Measurements from ENCODE around the gene CHMP2B.
"Not testable (repeated sequence)": the region's sequence is repeated elsewhere in the genome, so short reads cannot be mapped to it uniquely, and the experiment has no call there.

CHMP2B gene

DNA sequence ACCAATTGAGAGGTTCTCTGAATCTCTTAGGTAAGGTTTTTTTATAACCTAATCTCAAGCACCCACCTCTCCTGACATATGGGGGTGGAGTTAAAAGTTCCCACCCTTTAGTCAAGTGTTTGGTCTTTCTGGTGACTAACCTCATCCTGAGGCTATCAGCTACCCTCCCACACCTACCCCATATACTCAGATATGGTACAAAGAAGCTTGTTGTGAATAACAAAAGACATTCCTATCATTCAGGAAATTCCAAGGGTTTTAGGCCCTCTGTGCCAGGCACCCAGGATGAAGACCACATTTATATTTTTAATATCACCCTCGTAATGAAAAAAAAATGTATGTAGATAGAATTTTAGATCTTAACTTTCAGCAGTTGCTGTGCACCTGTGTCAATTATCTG is 9.0 kb downstream of the CHMP2B start:
- no peak for DNase-seq

DNA sequence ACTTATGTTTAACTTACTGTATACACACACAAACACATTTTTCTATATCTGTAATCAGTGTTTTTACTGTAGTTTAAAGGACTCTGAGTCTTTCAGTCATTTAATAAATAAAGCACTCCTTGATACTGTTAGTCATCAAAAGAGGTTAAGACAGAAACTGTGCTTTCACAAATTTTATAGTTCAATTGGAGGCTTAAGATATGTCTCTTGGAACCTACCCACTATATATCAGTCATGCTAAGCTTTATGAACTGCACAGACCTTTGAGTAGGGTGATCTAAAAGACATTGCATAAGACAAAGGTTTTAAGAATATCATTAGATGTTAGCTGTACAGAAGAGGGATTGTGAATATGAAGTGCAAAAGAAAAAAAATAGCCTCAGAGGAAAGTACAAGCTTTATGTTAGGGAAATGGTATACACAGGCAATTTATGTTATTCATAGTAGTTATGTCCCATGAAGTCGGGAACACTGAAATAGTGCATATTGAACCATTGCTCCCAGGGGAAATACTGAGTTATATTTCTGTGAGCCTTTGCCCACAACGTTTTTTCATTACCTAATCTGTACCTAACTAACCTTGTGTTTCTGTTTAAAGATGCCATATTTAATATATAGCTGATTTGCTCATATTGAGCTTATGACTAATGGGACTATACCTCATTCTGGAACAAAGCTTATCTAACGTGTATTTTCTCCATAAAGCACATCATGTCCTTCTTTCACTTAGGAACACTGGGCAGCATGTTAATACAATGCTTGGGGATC is 19.7 kb downstream of the CHMP2B start:
- DNase-seq = no peak

- no peak for DNase-seq
Observed at GRCh38 chr3:87247430-87247773, 20.3 kb downstream of the CHMP2B start.

- not testable (repeated sequence) for DNase-seq
Observed at GRCh38 chr3:87248231-87248630, 21.1 kb downstream of the CHMP2B start.

DNA sequence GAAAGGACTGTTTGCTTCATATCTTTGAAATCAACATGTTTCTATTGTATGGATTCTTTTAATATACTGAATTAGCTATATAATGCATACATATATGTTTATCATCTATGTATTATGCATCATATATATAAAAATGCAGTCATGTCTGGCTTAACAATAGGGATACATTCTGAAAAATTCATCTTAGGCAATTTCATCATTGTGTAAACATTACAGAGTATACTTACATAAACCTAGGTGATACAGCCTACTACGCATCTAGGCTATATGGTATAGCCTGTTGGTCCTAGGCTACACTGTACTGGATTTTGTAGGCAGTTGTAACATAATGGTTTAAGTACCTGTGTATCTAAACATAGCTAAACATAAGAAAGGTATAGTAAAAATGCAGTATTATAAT is 21.7 kb downstream of the CHMP2B start:
- DNase-seq = no peak

DNA sequence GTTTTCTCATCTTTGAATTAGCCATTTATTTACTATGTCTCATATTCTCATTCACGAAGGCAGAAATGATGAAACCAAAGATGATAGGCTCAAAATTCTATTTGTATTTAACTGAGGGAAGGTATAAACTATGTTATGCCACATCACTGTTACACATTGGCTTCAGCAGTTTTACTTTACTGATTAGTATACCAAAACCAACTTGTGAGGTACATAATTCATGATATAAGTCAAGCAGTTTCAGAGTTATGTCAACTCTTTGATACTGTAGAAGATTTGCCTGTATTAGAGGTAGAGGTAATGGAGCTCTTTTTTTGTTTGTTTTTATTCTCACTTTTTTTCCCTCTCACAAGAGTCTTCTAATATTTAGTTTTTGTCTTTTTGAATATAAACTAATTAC is 22.9 kb downstream of the CHMP2B start:
- no peak for DNase-seq

GRCh38 chr3:87260270-87260669 is 33.2 kb downstream of the CHMP2B start:
- DNase-seq = no peak

DNA sequence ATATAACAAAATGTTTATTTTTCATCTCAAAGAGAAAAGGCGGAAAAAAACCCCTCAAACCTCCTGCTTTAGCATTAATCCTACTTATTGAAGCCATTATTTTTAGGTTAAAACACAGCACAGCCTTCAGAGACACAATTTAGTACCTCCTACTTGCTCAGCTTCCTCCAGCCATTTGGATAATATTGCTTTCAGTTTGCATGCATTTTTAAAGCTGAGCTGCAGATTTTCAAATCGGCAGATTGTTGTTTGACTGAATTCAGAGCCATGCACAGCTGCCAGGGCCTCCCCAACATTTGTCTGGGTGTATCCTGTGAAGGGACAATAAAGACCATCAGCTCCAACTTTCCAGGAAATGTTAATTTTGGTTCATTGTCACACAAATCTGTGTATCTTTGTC is 34.8 kb downstream of the CHMP2B start:
- no peak for DNase-seq

DNA sequence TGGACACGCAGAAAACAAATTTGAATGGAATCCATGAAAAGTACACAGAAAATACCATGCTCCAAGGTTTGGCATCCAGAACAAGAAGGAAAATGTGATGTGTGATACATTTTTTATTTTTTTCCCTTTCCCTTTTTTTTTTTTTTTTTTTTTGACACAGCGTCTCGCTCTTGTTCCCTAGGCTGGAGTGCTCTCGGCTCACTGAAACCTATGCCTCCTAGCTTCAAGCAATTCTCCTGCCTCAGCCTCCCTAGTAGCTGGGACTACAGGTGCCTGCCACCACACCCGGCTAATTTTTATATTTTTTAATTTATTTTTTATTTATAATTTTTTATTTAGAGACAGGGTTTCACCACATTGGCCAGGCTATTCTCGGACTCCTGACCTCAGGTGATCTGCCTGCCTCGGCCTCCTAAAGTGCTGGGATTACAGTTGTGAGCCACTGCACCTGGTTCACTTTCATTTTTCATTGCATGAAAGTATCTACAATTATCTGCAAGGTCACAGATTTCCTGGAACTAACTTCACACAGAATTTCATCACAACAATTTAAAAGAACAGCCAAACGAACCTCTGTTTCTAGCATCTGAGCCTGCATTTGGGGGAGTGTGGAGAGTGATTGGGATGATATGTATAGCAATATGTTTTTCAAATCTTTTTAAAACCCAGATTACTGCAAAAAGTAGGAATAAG is 41.0 kb downstream of the CHMP2B start:
- DNase-seq = no peak

- no peak for DNase-seq
Observed at GRCh38 chr3:87268646-87269211, 41.6 kb downstream of the CHMP2B start.

- no peak for DNase-seq
Observed at GRCh38 chr3:87269723-87270122, 42.6 kb downstream of the CHMP2B start.

DNA sequence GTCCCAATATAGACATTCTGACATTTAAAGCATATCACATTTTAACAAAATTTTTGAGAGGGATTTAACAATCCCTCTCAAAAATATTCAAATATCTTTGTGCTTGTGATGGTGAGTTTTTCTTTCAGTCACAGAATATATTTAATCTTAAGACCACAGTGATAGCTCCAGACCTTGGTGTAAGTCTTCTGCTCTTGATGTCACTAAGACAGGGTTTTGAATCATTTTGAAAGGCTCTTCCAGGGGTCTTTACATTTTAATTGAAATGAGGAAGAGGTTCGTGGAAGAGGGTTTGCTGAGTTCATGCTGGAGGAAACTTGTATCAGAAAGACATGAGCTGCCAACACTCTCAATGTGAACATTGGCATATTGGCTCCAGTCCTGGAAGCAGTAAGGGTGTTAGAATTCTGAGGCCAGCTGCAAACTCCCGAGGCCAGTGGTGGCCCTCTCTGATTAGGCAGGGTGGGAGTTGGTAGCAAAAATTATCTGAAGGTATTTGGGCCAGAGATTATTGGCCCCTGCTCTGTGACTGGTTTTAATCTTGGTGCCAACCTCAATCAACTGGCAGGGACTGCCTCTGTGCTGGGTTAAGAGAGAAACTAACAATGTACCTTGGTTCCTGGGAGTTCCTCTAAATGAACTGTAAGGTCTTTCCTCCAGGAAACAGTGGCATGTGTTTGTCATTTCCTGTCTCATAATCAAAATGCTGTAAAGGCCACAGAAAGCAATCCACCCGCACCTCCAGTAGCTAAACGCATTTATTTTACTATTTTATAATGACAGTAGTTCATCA is 44.0 kb downstream of the CHMP2B start:
- no peak for DNase-seq

DNA sequence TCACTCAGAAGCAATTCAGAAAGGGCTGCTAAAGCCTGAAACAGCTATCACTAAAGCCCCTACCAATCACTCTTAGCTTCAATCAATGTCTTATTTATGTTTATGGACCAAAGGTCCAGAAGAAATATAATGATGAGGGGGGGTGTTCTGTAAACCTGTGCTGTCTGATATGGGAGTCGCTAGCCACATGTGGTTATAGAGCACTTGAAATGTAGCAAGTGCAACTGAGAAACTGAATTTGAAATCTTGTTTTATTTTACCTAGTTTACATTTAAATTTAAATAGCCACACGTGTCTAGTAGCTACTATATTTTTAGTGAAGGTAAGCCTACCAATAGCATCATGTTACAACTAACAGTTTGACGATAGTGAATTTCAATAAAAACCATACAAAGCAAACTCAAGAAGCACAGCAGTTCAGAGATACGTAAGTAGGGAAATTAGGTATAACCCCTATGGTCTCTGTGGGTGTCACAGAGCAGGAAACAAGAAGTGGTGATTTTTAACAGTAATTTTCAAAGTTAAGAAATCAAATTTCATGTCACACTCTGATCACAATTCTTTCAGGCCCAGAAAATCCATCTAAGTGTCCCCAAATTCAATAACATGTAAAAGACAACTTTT is 45.7 kb downstream of the CHMP2B start:
- DNase-seq = no peak

DNA sequence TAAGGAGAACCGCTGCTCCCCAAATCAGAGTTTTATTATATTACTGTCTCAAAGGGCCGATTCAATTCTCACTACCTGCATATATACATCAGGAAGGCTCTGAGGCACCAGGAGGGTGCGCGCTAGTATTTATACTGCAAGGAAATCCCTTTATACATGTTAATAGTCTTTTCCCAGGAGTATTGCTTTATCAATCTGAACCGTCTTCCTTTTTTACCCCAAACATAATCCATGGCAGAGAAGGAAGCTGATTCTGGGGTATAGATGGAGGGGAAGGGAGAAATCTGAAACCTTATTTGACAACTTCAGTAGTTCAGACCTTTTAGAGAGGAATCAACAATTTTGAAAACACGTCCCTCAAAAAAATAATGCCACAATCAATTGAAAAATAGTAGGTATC is 49.4 kb downstream of the CHMP2B start, which contains the start of gene POU1F1:
Gene POU1F1, minus strand, starts transcription at position 101 of the 400 bp plus-strand sequence. CDS start 122 bp downstream, outside the sequence.
- DNase-seq = no peak

GRCh38 chr3:87287011-87287410 is 59.9 kb downstream of the CHMP2B start:
- DNase-seq = no peak

DNA sequence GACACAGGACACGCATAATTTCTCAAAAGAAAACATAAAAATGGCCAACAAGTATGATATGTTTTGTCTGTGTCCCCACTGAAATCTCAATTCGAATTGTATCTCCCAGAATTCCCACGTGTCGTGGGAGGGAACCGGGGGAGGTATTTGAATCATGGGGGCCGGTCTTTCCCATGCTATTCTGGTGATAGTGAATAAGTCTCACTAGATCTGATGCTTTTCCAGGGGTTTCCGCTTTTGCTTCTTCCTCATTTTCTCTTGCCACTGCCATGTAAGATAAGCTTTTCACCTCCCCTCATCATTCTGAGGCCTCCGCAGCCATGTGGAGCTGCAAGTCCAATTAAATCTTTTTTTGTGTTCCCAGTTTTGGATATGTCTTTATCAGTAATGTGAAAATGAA is 61.3 kb downstream of the CHMP2B start:
- DNase-seq = no peak

DNA sequence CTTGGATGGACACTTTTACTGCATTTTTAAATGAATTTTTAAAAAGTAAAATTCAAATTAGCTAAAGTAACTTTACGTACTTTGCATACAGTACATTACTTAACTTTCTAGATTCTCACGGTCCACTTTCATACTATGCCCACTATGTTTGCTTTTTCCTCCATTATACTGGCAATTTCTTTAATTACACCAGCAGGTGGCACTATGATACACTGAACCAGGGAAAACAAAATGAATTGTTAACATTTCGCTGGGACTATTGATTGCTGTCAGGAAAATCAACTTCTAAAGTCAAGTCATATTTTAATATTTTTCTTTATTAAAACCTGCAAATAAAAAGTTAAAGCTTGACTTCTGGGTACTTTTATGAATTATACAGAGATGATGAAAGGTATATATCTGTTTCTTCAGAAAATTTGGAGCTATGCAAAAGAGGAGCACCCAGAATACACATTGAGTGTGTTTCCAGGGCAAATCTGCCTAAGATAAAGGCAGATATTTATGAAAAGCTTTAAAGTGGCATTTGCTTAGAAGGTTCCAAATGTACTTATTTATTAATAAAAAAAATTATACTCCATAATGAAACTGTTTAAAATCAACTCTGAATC is 71.1 kb downstream of the CHMP2B start:
- no peak for DNase-seq

GRCh38 chr3:87305031-87305430 is 77.9 kb downstream of the CHMP2B start:
- not testable (repeated sequence) for DNase-seq

Data from NCI-H510A (cell line).